Liver (tissue), 9 donors: ENCODE measurements around the gene PATZ1. TPM values are rescaled to one million over a fixed set of nuclear protein-coding genes. Genes with fewer than 3 reads are reported as not detected.

Experiments
- DNase-seq: peaks from one replicate; pipeline ENCODE4 v3.0.0-alpha.2; 2017; ENCODE audit warnings: low spot score
- H3K27ac ChIP-seq, 2 donors: one replicate each; pipeline ENCODE4 v1.7.0; 2013; ENCODE audit warnings: inconsistent platforms in 2 of 2, low read length in 2 of 2, control low read depth in 1 of 2, low read depth in 1 of 2, mild to moderate bottlenecking in 1 of 2
- H3K27me3 ChIP-seq, 4 donors: one replicate each; pipeline versions ENCODE4 v1.6.1 to v1.7.0; 2013; ENCODE audit warnings: low read length in 3 of 4, inconsistent platforms in 1 of 4, mild to moderate bottlenecking in 1 of 4, moderate library complexity in 1 of 4; ENCODE audit not compliant: control insufficient read depth in 4 of 4, insufficient read depth in 4 of 4
- H3K36me3 ChIP-seq, 4 donors: one replicate each; pipeline versions ENCODE4 v1.6.1 to v1.7.0; 2013; ENCODE audit warnings: low read length in 3 of 4, mild to moderate bottlenecking in 3 of 4, low read depth in 1 of 4, moderate library complexity in 1 of 4; ENCODE audit not compliant: control insufficient read depth in 4 of 4, insufficient read depth in 3 of 4
- H3K4me1 ChIP-seq, 4 donors: one replicate each; pipeline versions ENCODE4 v1.6.1 to v1.7.0; 2013; ENCODE audit warnings: low read length in 3 of 4, mild to moderate bottlenecking in 3 of 4, moderate library complexity in 1 of 4; ENCODE audit not compliant: control insufficient read depth in 4 of 4, insufficient read depth in 4 of 4
- H3K4me3 ChIP-seq, 3 donors: one replicate each; pipeline versions ENCODE4 v1.6.1 to v1.7.0; 2013; ENCODE audit warnings: low read length in 3 of 3, control low read depth in 1 of 3, low read depth in 1 of 3, mild to moderate bottlenecking in 1 of 3
- H3K9ac ChIP-seq, 2 donors: one replicate each; pipeline ENCODE4 v1.7.0; 2013; ENCODE audit warnings: low read length in 2 of 2, mild to moderate bottlenecking in 2 of 2, moderate library complexity in 2 of 2, control low read depth in 1 of 2, low read depth in 1 of 2
- H3K9me3 ChIP-seq, 4 donors: one replicate each; pipeline versions ENCODE4 v1.6.1 to v1.7.0; 2013; ENCODE audit warnings: low read length in 3 of 4; ENCODE audit not compliant: control insufficient read depth in 4 of 4
- CTCF ChIP-seq: fragments of 150-350 bp; IDR thresholded peaks from 2 replicates; pipeline ENCODE4 v1.5.1; 2017; ENCODE audit warnings: improper control_type of control experiment, low read depth, low read length; ENCODE audit not compliant: missing input control
- EGR1 ChIP-seq, 2 donors: IDR thresholded peaks; 2 replicates each; pipeline ENCODE4 v1.6.1; 2016 to 2018; ENCODE audit warnings: antibody characterized with exemption in 2 of 2, low read depth in 2 of 2
- FOXA1 ChIP-seq: IDR thresholded peaks from 2 replicates; pipeline ENCODE4 v1.6.1; 2016; ENCODE audit warnings: antibody characterized with exemption
- FOXA2 ChIP-seq: IDR thresholded peaks from 2 replicates; pipeline ENCODE4 v1.6.1; 2016; ENCODE audit warnings: antibody characterized with exemption
- GABPA ChIP-seq, 2 donors: IDR thresholded peaks in 1 of 2; conservative IDR thresholded peaks in 1 of 2; 2 replicates each; pipeline ENCODE4 v1.6.1; 2016; ENCODE audit warnings: antibody characterized with exemption in 2 of 2, mild to moderate bottlenecking in 1 of 2, moderate library complexity in 1 of 2
- HNF4A ChIP-seq, 2 donors: conservative IDR thresholded peaks; 2 replicates each; pipeline ENCODE4 v1.6.1; 2016; ENCODE audit warnings: antibody characterized with exemption in 2 of 2, mild to moderate bottlenecking in 2 of 2
- HNF4G ChIP-seq: IDR thresholded peaks from 2 replicates; pipeline ENCODE4 v1.6.1; 2016; ENCODE audit warnings: antibody characterized with exemption
- MAX ChIP-seq: IDR thresholded peaks from 2 replicates; pipeline ENCODE4 v1.6.1; 2016; ENCODE audit warnings: antibody characterized with exemption
- RAD21 ChIP-seq, 2 donors: IDR thresholded peaks; 2 replicates each; pipeline ENCODE4 v1.6.1; 2016; ENCODE audit warnings: antibody characterized with exemption in 2 of 2, mild to moderate bottlenecking in 2 of 2
- RXRA ChIP-seq, 2 donors: IDR thresholded peaks; 2 replicates each; pipeline ENCODE4 v1.6.1; 2017 to 2018; ENCODE audit warnings: antibody characterized with exemption in 2 of 2, mild to moderate bottlenecking in 1 of 2
- SP1 ChIP-seq: IDR thresholded peaks from 2 replicates; pipeline ENCODE4 v1.6.1; 2018; ENCODE audit warnings: antibody characterized with exemption, mild to moderate bottlenecking
- TAF1 ChIP-seq: conservative IDR thresholded peaks from 2 replicates; pipeline ENCODE4 v1.6.1; 2016; ENCODE audit warnings: antibody characterized with exemption, mild to moderate bottlenecking
- ZBTB33 ChIP-seq: IDR thresholded peaks from 2 replicates; pipeline ENCODE4 v1.6.1; 2016; ENCODE audit warnings: antibody characterized with exemption
- WGBS: extraction: QIAGEN DNeasy Blood & Tissue Kit; methylation state at CpG from one replicate; pipeline ENCODE4 v1.1.7; 2013; 5-methylcytosine and 5-hydroxymethylcytosine counted together
- polyA plus RNA-seq, 2 donors: library from polyadenylated mRNA; stranded (reverse) in 1 of 2; unstranded in 1 of 2; fragments of 200-250 nt in 1 of 2; fragments of >200 nt in 1 of 2; fragmentation: Nextera tagmentation in 1 of 2; extraction: Ambion mirVana in 1 of 2; gene quantifications; one replicate each; pipeline versions ENCODE4 v1.2.1 to v1.2.3, GENCODE V29; 2013 to 2015
- total RNA-seq, 2 donors: library from RNA; depleted of rRNA; stranded (reverse); fragments of >200 nt; gene quantifications; one replicate each; pipeline ENCODE4 v1.2.3, GENCODE V29; 2014
- donor health status: healthy.
- donor health status: healthy.
- donor health status: healthy.
- donor health status: healthy.
- donor health status: healthy.

The PATZ1 gene
- total and polyA plus RNA-seq, 4 donors: 3.8 to 13.5 (median 10.1) TPM

GRCh38 chr22:31279327-31279669, 66.8 kb downstream of the PATZ1 start:
- H3K4me1 ChIP-seq: peaks cover 0 to 13% (median 6%) of the 10 kb centered on the region in 4 donors
- no peaks in the 10 kb centered on the region for H3K27me3 ChIP-seq
- peak overlapping the region in 1 of 2 donors; percentile 49 for H3K27ac ChIP-seq
- no peak overlapping the region for H3K4me3 ChIP-seq
- DNase-seq: no peak
- H3K36me3 ChIP-seq: peaks cover 2 to 11% (median 10%) of the 10 kb centered on the region in 4 donors
- no peak for TF ChIP-seq EGR1 (IDR thresholded peaks at IDR 0.05; ENCODE audit: low read depth in 2 of 2)
- TF ChIP-seq MAX: no peak
- TF ChIP-seq CTCF: no peak
- no peaks in the 10 kb centered on the region for H3K9me3 ChIP-seq
- no peak overlapping the region for H3K9ac ChIP-seq

- Histone ChIP-seq H3K9ac (no peak overlapping the region), H3K27ac (peak overlapping the region; percentile 49 to 57), H3K9me3 (no peaks in the 10 kb centered on the region), H3K4me3 (no peak overlapping the region), H3K27me3 (no peaks in the 10 kb centered on the region), H3K4me1 (peaks cover 0 to 13% (median 6%) of the 10 kb centered on the region in 4 donors), H3K36me3 (peaks cover 7 to 13% (median 10%) of the 10 kb centered on the region in 4 donors)
- TF ChIP-seq HNF4A (conservative IDR thresholded peaks at IDR 0.05) (peak; percentile 33 to 37), RAD21 (IDR thresholded peaks at IDR 0.05) (no peak), EGR1 (IDR thresholded peaks at IDR 0.05; ENCODE audit: low read depth in 2 of 2) (no peak), FOXA1 (no peak), RXRA (IDR thresholded peaks at IDR 0.05) (peak; percentile 42), TAF1 (no peak)
- no peak for DNase-seq
- WGBS: 60% methylated on average over 6 of the region's 6 CpGs
These were observed 67.4 kb downstream of the PATZ1 start for GRCh38 chr22:31278626-31279326.

GRCh38 chr22:31278151-31278621, 68.0 kb downstream of the PATZ1 start:
- peaks cover 7 to 16% (median 12%) of the 10 kb centered on the region in 4 donors for H3K36me3 ChIP-seq
- H3K4me3 ChIP-seq: no peak overlapping the region
- no peak for DNase-seq
- H3K9me3 ChIP-seq: no peaks in the 10 kb centered on the region
- no peaks in the 10 kb centered on the region for H3K27me3 ChIP-seq
- H3K27ac ChIP-seq: peak overlapping the region; percentile 49 to 57
- WGBS: 84% methylated on average over 9 of the region's 9 CpGs
- no peak overlapping the region for H3K9ac ChIP-seq
- no peak for TF ChIP-seq HNF4G
- no peak for TF ChIP-seq RAD21 (IDR thresholded peaks at IDR 0.05)
- no peak for TF ChIP-seq FOXA1
- TF ChIP-seq HNF4A (conservative IDR thresholded peaks at IDR 0.05): no peak
- no peak for TF ChIP-seq RXRA (IDR thresholded peaks at IDR 0.05)
- no peak for TF ChIP-seq GABPA (IDR thresholded peaks at IDR 0.05 in 1 of 2, conservative IDR thresholded peaks at IDR 0.05 in 1 of 2)
- no peak for TF ChIP-seq FOXA2
- TF ChIP-seq ZBTB33: no peak
- TF ChIP-seq CTCF: no peak
- no peak for TF ChIP-seq SP1
- no peak for TF ChIP-seq EGR1 (IDR thresholded peaks at IDR 0.05; ENCODE audit: low read depth in 2 of 2)
- H3K4me1 ChIP-seq: peaks cover 0 to 13% (median 6%) of the 10 kb centered on the region in 4 donors
